Immature natural killer cell (primary cell): Measurements from ENCODE around the gene LSAMP. TPM values are rescaled to one million over a fixed set of nuclear protein-coding genes. Genes with fewer than 3 reads are reported as not detected.
"Not testable (repeated sequence)": the region's sequence is repeated elsewhere in the genome, so short reads cannot be mapped to it uniquely, and the experiment has no call there.

Experiments used
- DNase-seq, 3 donors: peaks; one replicate each; pipeline ENCODE4 v3.0.0; 2022; ENCODE audit warnings: mixed read lengths in 1 of 3
- H3K27ac Mint-ChIP-seq, 6 donors: one replicate each; pipeline ENCODE4 v1.8.0; 2020; ENCODE audit warnings: mixed read lengths in 6 of 6, mild to moderate bottlenecking in 5 of 6, inconsistent platforms in 4 of 6, moderate library complexity in 3 of 6
- H3K27me3 Mint-ChIP-seq, 3 donors: one replicate each; pipeline ENCODE4 v1.8.0; 2020 to 2021; ENCODE audit warnings: low read depth in 3 of 3, mild to moderate bottlenecking in 3 of 3, mixed read lengths in 3 of 3, moderate library complexity in 3 of 3, inconsistent platforms in 1 of 3
- H3K36me3 Mint-ChIP-seq, 3 donors: one replicate each; pipeline ENCODE4 v1.8.0; 2020; ENCODE audit warnings: mixed read lengths in 3 of 3, inconsistent platforms in 2 of 3, mild to moderate bottlenecking in 2 of 3
- H3K4me1 Mint-ChIP-seq, 2 donors: one replicate each; pipeline ENCODE4 v1.8.0; 2020; ENCODE audit warnings: inconsistent platforms in 2 of 2, mild to moderate bottlenecking in 2 of 2, mixed read lengths in 2 of 2, moderate library complexity in 1 of 2
- H3K4me3 Mint-ChIP-seq, 5 donors: one replicate each; pipeline ENCODE4 v1.8.0; 2020; ENCODE audit warnings: mild to moderate bottlenecking in 5 of 5, mixed read lengths in 5 of 5, inconsistent platforms in 3 of 5, moderate library complexity in 3 of 5
- H3K9me3 Mint-ChIP-seq, 6 donors: one replicate each; pipeline ENCODE4 v1.8.0; 2020; ENCODE audit warnings: mild to moderate bottlenecking in 6 of 6, mixed read lengths in 6 of 6, inconsistent platforms in 4 of 6, moderate library complexity in 3 of 6
- polyA plus RNA-seq, 3 donors: library from polyadenylated mRNA; unstranded; fragments of 300-500 nt; fragmentation: Illumina TruSeq; gene quantifications; one replicate each; pipeline ENCODE4 v1.2.3, GENCODE V29; 2021

LSAMP gene
- polyA plus RNA-seq, 3 donors from 2014 or later, result not detected

DNA sequence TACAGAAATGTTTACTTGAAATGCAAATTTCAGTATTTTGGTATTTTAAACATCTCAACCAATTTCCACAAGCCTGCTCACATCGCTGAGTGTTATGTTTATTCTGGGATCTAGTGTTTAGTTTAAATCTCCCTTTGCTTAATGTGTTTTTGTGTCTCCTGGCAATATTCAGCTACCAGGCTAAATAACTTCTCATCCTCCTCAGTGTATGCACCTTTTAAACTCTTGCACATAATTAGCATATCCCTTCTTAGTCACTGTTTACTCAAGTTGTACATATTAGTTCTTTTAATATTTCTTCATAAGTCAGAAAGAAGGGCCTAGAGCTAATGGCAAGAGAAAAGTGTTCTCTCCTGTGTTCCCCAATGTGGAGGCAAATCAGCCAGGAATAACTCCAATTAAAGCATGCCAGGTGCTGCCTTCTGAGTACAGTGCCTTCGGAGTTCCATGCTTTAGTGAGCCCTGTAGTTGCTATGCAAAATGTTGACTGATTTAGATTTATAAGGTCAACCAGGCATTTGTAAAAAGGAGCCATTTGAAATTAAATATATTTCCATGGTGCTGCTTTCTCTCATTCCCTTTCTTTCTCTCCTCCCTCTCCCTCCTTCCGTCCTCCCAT is 587.7 kb downstream of the LSAMP start:
- no peak for DNase-seq
- Mint-ChIP-seq H3K36me3 (no peaks in the 10 kb centered on the region), H3K27ac (no peak overlapping the region), H3K9me3 (peaks cover 0 to 2% (median 0%) of the 10 kb centered on the region in 6 donors), H3K4me1 (no peaks in the 10 kb centered on the region), H3K4me3 (no peak overlapping the region), H3K27me3 (peaks cover 0 to 17% (median 4%) of the 10 kb centered on the region in 3 donors)

DNA sequence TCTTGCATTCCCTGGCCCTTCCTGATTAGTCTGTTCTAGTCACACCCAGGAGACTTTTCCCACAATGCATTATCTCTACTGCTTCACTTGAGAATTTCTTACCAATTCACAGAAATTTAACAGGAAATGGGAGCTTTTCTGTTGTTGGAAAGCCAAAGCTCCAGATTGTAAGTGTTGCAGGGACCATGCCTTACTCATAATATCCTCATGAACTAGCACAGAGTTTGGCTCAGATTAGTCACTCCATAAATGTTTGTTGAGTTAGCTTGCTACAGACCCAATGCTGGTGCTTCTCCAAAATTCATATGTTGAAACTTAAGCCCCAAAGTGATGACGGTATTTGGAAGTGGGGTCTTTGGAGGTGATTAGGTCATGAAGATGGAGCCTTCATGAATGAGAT is 589.4 kb downstream of the LSAMP start:
- H3K4me3 Mint-ChIP-seq, result no peak overlapping the region

DNA sequence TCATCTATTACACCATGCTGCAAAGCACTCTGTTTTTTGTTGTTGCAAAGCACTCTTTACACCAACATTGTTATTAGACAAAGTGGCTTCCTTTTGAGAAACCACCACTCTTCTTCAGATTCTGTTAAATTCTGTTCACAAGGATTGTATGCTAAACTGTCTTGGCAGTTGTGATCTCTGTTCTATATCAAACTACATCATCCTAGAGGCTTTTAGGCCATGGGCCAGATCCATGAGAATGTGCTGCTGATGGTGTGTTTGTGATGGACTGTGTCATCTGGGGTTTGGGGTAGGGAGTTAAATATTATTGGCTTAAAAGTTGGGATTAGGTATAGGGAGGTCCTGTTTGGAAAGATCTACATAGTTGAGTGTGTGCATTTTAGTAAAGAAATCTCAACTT is 592.2 kb downstream of the LSAMP start:
- Mint-ChIP-seq H3K36me3 (no peaks in the 10 kb centered on the region), H3K4me3 (no peak overlapping the region), H3K4me1 (no peaks in the 10 kb centered on the region), H3K9me3 (peaks cover 0 to 2% (median 0%) of the 10 kb centered on the region in 6 donors), H3K27ac (no peak overlapping the region), H3K27me3 (peaks cover 2 to 12% (median 2%) of the 10 kb centered on the region in 3 donors)
- DNase-seq, result no peak

More for the DNA sequence above, 589.4 kb downstream of the LSAMP start:
- no peak overlapping the region for H3K27ac Mint-ChIP-seq
- H3K36me3 Mint-ChIP-seq, result no peaks in the 10 kb centered on the region
- H3K27me3 Mint-ChIP-seq, result peaks cover 0 to 14% (median 2%) of the 10 kb centered on the region in 3 donors
- H3K9me3 Mint-ChIP-seq, result peaks cover 0 to 2% (median 0%) of the 10 kb centered on the region in 6 donors
- no peaks in the 10 kb centered on the region for H3K4me1 Mint-ChIP-seq
- DNase-seq, result no peak

DNA sequence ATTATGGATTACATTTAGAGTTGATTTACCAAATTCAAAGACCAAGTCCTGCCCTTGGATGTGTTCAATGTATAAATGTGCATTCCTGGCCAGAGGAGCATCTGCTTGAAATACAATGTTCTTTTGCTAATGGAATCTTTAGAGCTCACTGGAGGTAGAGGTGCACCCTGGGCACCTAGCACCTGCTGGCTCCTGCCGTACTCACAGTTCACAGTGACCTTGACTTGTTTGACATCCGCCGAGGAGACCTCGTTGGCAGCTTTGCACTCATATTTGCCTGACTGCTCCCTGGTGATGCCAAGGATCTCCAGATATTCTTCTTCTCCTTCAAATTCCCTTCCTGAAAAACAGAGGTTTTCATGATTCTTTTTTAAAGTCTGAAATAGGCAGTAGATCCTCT is 593.0 kb downstream of the LSAMP start:
- Mint-ChIP-seq H3K4me3 (no peak overlapping the region), H3K36me3 (no peaks in the 10 kb centered on the region), H3K27ac (no peak overlapping the region), H3K4me1 (no peaks in the 10 kb centered on the region), H3K9me3 (peaks cover 0 to 2% (median 0%) of the 10 kb centered on the region in 6 donors), H3K27me3 (peaks cover 0 to 11% (median 4%) of the 10 kb centered on the region in 3 donors)
- no peak for DNase-seq

DNA sequence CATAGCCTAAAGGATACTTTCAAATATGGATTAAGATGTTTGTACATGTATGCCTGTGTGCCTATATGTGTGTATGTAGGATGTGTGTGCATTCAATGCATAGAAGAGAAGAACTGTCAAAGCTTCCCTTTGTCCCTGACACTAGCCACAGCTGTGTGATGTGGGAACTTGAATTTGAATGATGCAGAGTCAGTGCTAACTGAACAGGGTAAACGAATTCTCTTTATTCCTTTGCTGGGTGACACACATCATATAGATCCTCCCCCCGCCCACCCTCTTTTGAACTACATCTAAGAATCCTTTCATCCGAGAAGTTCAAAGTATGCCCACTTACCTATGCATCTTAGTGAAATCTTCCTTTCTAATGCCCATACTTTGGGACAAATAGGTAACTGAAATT is 593.7 kb downstream of the LSAMP start:
- Mint-ChIP-seq H3K4me1 (no peaks in the 10 kb centered on the region), H3K4me3 (no peak overlapping the region), H3K9me3 (peaks cover 0 to 2% (median 0%) of the 10 kb centered on the region in 6 donors), H3K27ac (no peak overlapping the region), H3K27me3 (peaks cover 0 to 10% (median 4%) of the 10 kb centered on the region in 3 donors), H3K36me3 (no peaks in the 10 kb centered on the region)
- no peak for DNase-seq

DNA sequence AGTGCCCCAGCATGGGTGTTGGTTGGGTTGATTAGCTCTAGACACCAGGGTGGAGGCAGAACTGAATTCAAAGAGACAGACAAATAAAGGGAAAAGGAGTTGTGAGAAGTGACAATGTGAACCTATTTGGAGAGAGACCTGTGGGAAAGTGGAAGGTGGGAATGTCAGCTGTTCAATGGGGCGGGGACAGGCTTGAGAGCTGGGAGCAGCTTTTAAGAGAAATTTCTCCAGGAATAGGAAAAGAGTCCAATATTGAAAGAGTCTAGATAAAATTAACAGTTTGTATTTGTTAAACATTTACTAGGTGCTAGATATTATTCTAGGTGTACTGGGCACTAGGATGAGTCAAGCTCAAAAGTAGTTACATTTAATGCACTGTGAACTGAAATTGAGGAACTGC is 596.6 kb downstream of the LSAMP start:
- DNase-seq, result no peak
- no peaks in the 10 kb centered on the region for H3K36me3 Mint-ChIP-seq
- H3K9me3 Mint-ChIP-seq, result peaks cover 0 to 2% (median 0%) of the 10 kb centered on the region in 6 donors
- no peak overlapping the region for H3K4me3 Mint-ChIP-seq
- H3K4me1 Mint-ChIP-seq, result no peaks in the 10 kb centered on the region
- peaks cover 0 to 5% (median 4%) of the 10 kb centered on the region in 3 donors for H3K27me3 Mint-ChIP-seq
- H3K27ac Mint-ChIP-seq, result no peak overlapping the region

DNA sequence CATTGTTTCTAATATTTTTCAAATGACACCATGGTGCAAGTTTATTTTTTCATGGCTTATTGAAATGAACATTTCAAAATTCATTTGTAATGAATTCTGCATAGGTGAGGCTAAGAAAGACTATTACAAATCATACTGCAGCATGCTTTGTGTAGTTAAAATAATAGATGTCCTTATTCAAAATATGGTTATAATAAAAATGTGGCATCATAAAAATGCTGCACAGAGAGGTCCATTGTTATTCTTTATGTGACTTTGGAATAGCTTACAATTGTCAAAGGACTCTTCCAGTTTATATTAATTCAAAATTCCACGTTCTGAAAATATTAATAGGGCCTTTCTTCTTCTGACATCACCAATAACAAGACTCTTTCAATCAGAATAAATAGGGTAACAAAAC is 599.3 kb downstream of the LSAMP start:
- no peaks in the 10 kb centered on the region for H3K9me3 Mint-ChIP-seq
- H3K27ac Mint-ChIP-seq, result no peak overlapping the region
- peaks cover 4 to 8% (median 4%) of the 10 kb centered on the region in 3 donors for H3K27me3 Mint-ChIP-seq
- no peaks in the 10 kb centered on the region for H3K4me1 Mint-ChIP-seq
- no peaks in the 10 kb centered on the region for H3K36me3 Mint-ChIP-seq
- DNase-seq, result no peak
- no peak overlapping the region for H3K4me3 Mint-ChIP-seq

DNA sequence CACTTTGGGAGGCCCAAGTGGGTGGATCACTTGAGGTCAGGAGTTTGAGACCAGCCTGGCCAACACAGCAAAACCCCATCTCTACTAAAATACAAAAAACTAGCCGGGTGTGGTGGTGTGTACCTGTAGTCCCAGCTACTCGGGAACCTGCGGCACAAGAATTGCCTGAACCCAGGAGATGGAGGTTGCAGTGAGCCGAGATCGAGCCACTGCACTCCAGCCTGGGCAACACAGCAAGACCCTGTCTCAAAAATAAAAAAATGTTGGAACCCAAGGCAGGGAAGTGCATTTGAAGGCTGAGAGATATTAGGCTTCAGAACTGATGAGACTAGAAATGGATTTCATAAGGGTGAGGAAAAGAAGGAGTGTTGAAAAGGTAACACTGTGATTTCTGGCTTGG is 600.6 kb downstream of the LSAMP start:
- DNase-seq, H3K4me1 Mint-ChIP-seq, H3K4me3 Mint-ChIP-seq, H3K9me3 Mint-ChIP-seq, H3K27ac Mint-ChIP-seq, H3K36me3 Mint-ChIP-seq, H3K27me3 Mint-ChIP-seq: not testable (repeated sequence)

DNA sequence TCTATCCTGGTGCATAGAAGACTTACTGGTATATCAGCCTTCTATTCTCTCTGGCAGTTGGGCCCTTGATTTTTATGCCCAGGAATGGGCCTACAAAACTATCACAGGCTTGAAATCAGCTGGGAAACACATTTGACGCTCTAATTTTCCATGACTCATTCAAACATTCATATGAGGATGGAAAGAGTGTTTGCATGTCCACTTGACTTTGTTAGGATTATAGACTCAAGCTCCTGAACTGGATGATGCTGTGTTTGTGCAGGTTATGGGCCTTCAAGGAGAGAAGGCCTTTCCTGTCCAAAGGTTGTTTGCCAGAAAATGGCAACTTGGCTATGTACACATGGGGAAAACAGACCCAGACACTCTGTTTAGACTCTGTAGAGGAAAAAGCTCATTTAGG is 602.1 kb downstream of the LSAMP start:
- H3K27me3 Mint-ChIP-seq, result peaks cover 4 to 8% (median 7%) of the 10 kb centered on the region in 3 donors

DNA sequence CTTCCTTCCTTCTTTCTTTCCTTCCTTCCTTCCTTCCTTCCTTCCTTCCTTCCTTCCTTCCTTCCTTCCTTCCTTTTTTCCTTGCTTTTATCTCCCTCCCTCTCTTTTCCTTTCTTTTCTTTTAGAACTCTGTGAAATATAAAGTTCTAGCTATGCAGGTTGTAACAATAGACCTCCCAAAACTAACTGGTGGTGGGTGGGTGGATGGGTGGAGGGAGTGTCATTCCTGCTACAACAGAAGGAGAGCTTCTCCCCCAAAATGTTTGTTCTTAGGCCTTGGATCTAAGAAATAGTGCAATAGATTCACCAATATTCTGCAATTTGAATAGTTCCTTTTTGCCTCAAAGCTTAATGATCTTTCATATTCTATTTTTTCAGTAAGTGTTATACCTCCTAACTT is 606.0 kb downstream of the LSAMP start:
- no peak for DNase-seq
- Mint-ChIP-seq H3K4me1 (no peaks in the 10 kb centered on the region), H3K27ac (no peak overlapping the region), H3K36me3 (no peaks in the 10 kb centered on the region), H3K4me3 (no peak overlapping the region), H3K9me3 (no peaks in the 10 kb centered on the region), H3K27me3 (peaks cover 4 to 7% (median 6%) of the 10 kb centered on the region in 3 donors)

More for the DNA sequence above, 602.1 kb downstream of the LSAMP start:
- H3K27ac Mint-ChIP-seq, result no peak overlapping the region
- no peaks in the 10 kb centered on the region for H3K36me3 Mint-ChIP-seq
- H3K4me3 Mint-ChIP-seq, result no peak overlapping the region
- no peak for DNase-seq
- H3K9me3 Mint-ChIP-seq, result no peaks in the 10 kb centered on the region
- H3K4me1 Mint-ChIP-seq, result no peaks in the 10 kb centered on the region

DNA sequence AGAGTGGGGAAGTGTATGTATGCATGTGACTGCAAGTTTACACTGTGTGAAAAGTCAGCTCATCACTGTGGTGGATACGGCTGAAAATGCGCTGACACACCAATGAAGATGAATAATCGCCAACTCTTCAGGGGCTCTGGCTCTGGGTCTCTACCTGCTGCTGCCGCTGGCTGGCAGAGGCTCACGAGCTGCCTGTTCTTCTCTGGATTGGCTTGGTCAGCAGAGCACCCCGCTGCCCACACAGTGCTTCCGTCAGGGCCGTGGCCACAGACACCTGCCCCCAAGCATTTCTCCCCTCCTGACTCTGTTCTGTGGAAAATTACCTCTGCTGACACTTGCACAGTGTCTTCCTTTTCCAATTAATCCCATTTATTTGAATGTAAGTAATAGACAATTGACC is 606.5 kb downstream of the LSAMP start:
- H3K36me3 Mint-ChIP-seq, result no peaks in the 10 kb centered on the region
- H3K27me3 Mint-ChIP-seq, result peaks cover 4 to 7% (median 6%) of the 10 kb centered on the region in 3 donors
- no peak for DNase-seq
- H3K9me3 Mint-ChIP-seq, result no peaks in the 10 kb centered on the region
- no peak overlapping the region for H3K27ac Mint-ChIP-seq
- no peak overlapping the region for H3K4me3 Mint-ChIP-seq
- no peaks in the 10 kb centered on the region for H3K4me1 Mint-ChIP-seq

DNA sequence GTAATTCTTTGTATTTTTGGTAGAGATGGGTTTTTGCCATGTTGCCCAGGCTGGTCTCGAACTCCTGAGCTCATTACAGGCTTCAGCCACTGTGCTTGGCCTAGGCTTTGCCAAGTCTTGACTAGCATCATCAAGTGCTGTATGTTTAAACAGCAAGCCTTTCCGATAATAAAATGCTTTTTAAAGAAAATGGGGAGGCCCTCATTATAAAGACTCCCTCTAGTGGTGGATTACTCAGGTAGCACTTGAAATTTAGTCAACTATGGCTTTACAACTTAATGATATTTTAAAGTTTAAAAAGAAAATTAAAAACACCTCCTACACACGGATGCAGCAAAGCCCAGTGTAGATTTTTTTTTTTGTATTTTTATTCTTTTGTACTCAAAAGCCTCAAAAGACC is 608.3 kb downstream of the LSAMP start:
- Mint-ChIP-seq H3K27me3 (peaks cover 4 to 8% (median 6%) of the 10 kb centered on the region in 3 donors), H3K4me3 (no peak overlapping the region), H3K36me3 (no peaks in the 10 kb centered on the region), H3K27ac (no peak overlapping the region), H3K9me3 (no peaks in the 10 kb centered on the region), H3K4me1 (no peaks in the 10 kb centered on the region)
- DNase-seq, result no peak

DNA sequence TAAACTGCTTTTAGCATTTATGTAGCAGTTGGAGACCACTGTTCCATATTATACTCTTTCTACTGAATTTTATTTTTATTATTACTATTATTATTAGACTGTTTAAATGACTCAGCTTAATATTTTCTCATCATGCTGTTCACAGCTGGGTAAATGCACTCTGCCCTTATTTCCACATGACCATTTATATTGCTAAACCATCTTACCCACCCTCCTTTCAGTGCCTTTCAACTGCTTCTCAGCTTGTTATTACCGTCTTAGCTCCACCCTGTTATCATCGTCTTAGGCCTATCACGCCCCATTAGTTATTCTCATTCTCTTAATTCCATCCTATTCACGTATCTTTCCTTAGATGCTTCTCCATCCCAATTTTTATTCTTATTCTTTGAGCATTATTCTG is 609.3 kb downstream of the LSAMP start:
- H3K4me3 Mint-ChIP-seq, result no peak overlapping the region

DNA sequence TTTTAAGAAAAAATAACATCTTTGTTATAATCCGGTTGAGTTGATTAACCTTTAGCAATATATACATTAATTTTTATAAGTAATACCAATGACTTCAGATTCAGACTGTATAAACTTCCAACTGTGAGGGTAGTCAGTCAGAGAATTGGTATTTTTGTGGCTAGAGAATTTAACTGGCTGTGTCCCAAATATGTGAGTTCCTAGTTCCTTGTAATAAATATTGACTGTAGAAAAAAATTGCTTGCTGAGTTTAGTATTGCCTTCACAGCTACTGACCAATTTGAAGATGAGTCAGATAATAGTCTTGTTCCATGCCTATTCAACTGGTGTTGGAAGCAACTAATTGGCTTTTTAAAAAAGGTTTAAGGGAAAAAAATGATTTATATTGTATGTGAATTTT is 611.2 kb downstream of the LSAMP start:
- H3K9me3 Mint-ChIP-seq, result no peaks in the 10 kb centered on the region
- no peak overlapping the region for H3K4me3 Mint-ChIP-seq

More for the DNA sequence above, 609.3 kb downstream of the LSAMP start:
- H3K27ac Mint-ChIP-seq, result no peak overlapping the region
- DNase-seq, result no peak
- peaks cover 0 to 8% (median 6%) of the 10 kb centered on the region in 3 donors for H3K27me3 Mint-ChIP-seq
- H3K9me3 Mint-ChIP-seq, result no peaks in the 10 kb centered on the region
- H3K4me1 Mint-ChIP-seq, result no peaks in the 10 kb centered on the region
- no peaks in the 10 kb centered on the region for H3K36me3 Mint-ChIP-seq

DNA sequence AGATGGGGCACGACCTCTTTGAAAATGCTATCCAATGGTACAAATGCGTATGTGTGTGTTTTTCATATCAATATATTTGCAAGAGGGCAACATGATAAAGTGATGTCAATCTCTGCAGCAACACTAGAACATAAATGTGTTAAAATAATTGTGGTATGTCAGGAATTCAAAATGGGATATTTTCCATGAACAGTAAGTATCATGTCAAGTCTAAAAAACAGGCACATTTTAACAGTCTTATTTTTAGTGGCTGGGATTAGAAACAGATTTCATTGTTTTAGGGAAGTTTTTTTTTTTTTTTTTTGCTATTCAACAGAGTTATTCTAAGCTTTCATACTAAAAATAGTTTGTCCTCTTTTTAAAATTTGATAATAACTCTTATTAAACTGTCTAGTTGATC is 612.2 kb downstream of the LSAMP start:
- Mint-ChIP-seq H3K4me3 (no peak overlapping the region), H3K9me3 (no peaks in the 10 kb centered on the region), H3K27me3 (peaks cover 0 to 11% (median 9%) of the 10 kb centered on the region in 3 donors), H3K36me3 (no peaks in the 10 kb centered on the region), H3K27ac (no peak overlapping the region), H3K4me1 (no peaks in the 10 kb centered on the region)
- no peak for DNase-seq

More for the DNA sequence above, 611.2 kb downstream of the LSAMP start:
- no peak for DNase-seq
- peaks cover 0 to 11% (median 7%) of the 10 kb centered on the region in 3 donors for H3K27me3 Mint-ChIP-seq
- H3K4me1 Mint-ChIP-seq, result no peaks in the 10 kb centered on the region
- H3K36me3 Mint-ChIP-seq, result no peaks in the 10 kb centered on the region
- no peak overlapping the region for H3K27ac Mint-ChIP-seq
